Gastrocnemius medialis (tissue), 4 donors: ENCODE results near the gene RND2. TPM values are rescaled to one million over a fixed set of nuclear protein-coding genes. Genes with fewer than 3 reads are reported as not detected.
"Not testable (repeated sequence)": the region's sequence is repeated elsewhere in the genome, so short reads cannot be mapped to it uniquely, and the experiment has no call there.

Source experiments
- ATAC-seq, 2 donors: fragments of 150-250 bp; one replicate each; pipeline ENCODE4 v1.9.1; 2016
- DNase-seq, 2 donors: peaks; one replicate each; pipeline ENCODE4 v3.0.0-alpha.2; 2019
- H3K27ac ChIP-seq, 4 donors: fragments of 200-600 bp; sonication (generic); 1 replicate in 1 of 4; 2 replicates in 3 of 4; pipeline ENCODE4 v1.5.1; 2016 to 2018; ENCODE audit warnings: mild to moderate bottlenecking in 2 of 4, moderate library complexity in 1 of 4
- H3K27me3 ChIP-seq, 3 donors: fragments of 200-600 bp; sonication (generic) in 2 of 3; 1 replicate in 1 of 3; 2 replicates in 2 of 3; pipeline versions ENCODE4 v1.5.1 to v1.6.0; 2016 to 2019; ENCODE audit warnings: mild to moderate bottlenecking in 1 of 3, moderate library complexity in 1 of 3
- H3K36me3 ChIP-seq, 2 donors: fragments of 200-600 bp; sonication (generic) in 1 of 2; one replicate each; pipeline ENCODE4 v1.5.1; 2017 to 2018
- H3K4me1 ChIP-seq, 2 donors: fragments of 200-600 bp; sonication (generic) in 1 of 2; one replicate each; pipeline ENCODE4 v1.5.1; 2016 to 2017; ENCODE audit warnings: mild to moderate bottlenecking in 2 of 2
- H3K4me3 ChIP-seq, 4 donors: fragments of 200-600 bp; sonication (generic) in 3 of 4; 1 replicate in 1 of 4; 2 replicates in 3 of 4; pipeline ENCODE4 v1.5.1; 2016 to 2019; ENCODE audit warnings: mild to moderate bottlenecking in 2 of 4
- H3K9me3 ChIP-seq, 3 donors: fragments of 200-600 bp; sonication (generic) in 2 of 3; 1 replicate in 1 of 3; 2 replicates in 2 of 3; pipeline ENCODE4 v1.5.1; 2016 to 2019
- CTCF ChIP-seq, 5 experiments: fragments of 450-650 bp in 3 of 5; fragments of 200-600 bp in 2 of 5; sonication (generic) in 2 of 5; IDR thresholded peaks in 4 of 5; conservative IDR thresholded peaks in 1 of 5; 1 replicate in 4 of 5; 2 replicates in 1 of 5; pipeline ENCODE4 v1.5.1; 2016 to 2019; ENCODE audit warnings: antibody characterized with exemption in 5 of 5, mild to moderate bottlenecking in 3 of 5, moderate library complexity in 3 of 5
- POLR2A ChIP-seq, 2 donors: fragments of 450-650 bp; IDR thresholded peaks; one replicate each; pipeline ENCODE4 v1.6.1; 2017; ENCODE audit warnings: antibody characterized with exemption in 2 of 2, mild to moderate bottlenecking in 2 of 2, moderate library complexity in 2 of 2
- in situ Hi-C, 4 donors: fragments of 200-750 bp; cut with MboI; loops; one replicate each; pipeline versions ENCODE4 v1.15.0 to v1.8.0; 2017; ENCODE audit warnings: low sequenced_read_pairs in 4 of 4
- intact Hi-C: fragments of 100-400 bp; cut with DNase I; formaldehyde crosslinking; loops from one replicate; pipeline ENCODE4 v1.15.1; 2023; ENCODE audit warnings: low total_unique reads
- total RNA-seq, 4 donors: library from RNA; depleted of rRNA; stranded (reverse); fragments of >200 nt; gene quantifications; one replicate each; pipeline versions ENCODE4 v1.1.0 to v1.2.3, GENCODE V29; 2016

The RND2 gene
- total RNA-seq, 4 donors from 2014 or later = 0.04 to 0.10 (median 0.10) TPM; not detected in 1

- Histone ChIP-seq H3K4me3 (no peak overlapping the region), H3K27ac (no peak overlapping the region), H3K9me3 (no peaks in the 10 kb centered on the region), H3K27me3 (no peaks in the 10 kb centered on the region), H3K4me1 (no peaks in the 10 kb centered on the region), H3K36me3 (peaks cover 0 to 85% of the 10 kb centered on the region in 2 donors)
- intact Hi-C loops (loop anchor here (10.0 kb wide), 1 partner anchor 786 kb away; the partner anchor contains the start of gene DUSP3), in situ Hi-C loops (no loop called here)
- no peak for ATAC-seq
- TF ChIP-seq POLR2A (IDR thresholded peaks at IDR 0.05) = no peak
- no peak for TF ChIP-seq CTCF (IDR thresholded peaks at IDR 0.05 in 4 of 5, conservative IDR thresholded peaks at IDR 0.05 in 1 of 5)
- DNase-seq = no peak
Observed at GRCh38 chr17:42989141-42989540, 35.9 kb upstream of the RND2 start.

GRCh38 chr17:42989726-42990652, 35.0 kb upstream of the RND2 start:
- Histone ChIP-seq H3K4me3 (no peak overlapping the region), H3K4me1 (no peaks in the 10 kb centered on the region), H3K36me3 (peaks cover 0 to 84% of the 10 kb centered on the region in 2 donors), H3K27me3 (no peaks in the 10 kb centered on the region), H3K27ac (no peak overlapping the region), H3K9me3 (no peaks in the 10 kb centered on the region)
- in situ Hi-C loops (no loop called here), intact Hi-C loops (loop anchor here (10.0 kb wide), 2 partner anchors 325 to 785 kb away; partner anchors contain the start of gene DUSP3)
- TF ChIP-seq CTCF (IDR thresholded peaks at IDR 0.05 in 4 of 5, conservative IDR thresholded peaks at IDR 0.05 in 1 of 5) (no peak), POLR2A (IDR thresholded peaks at IDR 0.05) (no peak)
- ATAC-seq (no peak), DNase-seq (no peak)

GRCh38 chr17:42991471-42991870, 33.6 kb upstream of the RND2 start:
- in situ Hi-C loops = no loop called here
- ATAC-seq = no peak
- intact Hi-C loops = loop anchor here (10.0 kb wide), 1 partner anchor 323 kb away; no protein-coding TSS in a partner anchor

GRCh38 chr17:42992872-42993271, 32.2 kb upstream of the RND2 start:
- Histone ChIP-seq H3K36me3 (peaks cover 0 to 57% of the 10 kb centered on the region in 2 donors), H3K27ac (no peak overlapping the region), H3K9me3 (no peaks in the 10 kb centered on the region), H3K27me3 (no peaks in the 10 kb centered on the region), H3K4me1 (peaks cover 6% of the 10 kb centered on the region in 2 donors), H3K4me3 (no peak overlapping the region)
- intact Hi-C loops (loop anchor here (10.0 kb wide), 1 partner anchor 322 kb away; no protein-coding TSS in a partner anchor), in situ Hi-C loops (no loop called here)
- DNase-seq (no peak), ATAC-seq (no peak)
- TF ChIP-seq POLR2A (IDR thresholded peaks at IDR 0.05) (no peak), CTCF (IDR thresholded peaks at IDR 0.05 in 4 of 5, conservative IDR thresholded peaks at IDR 0.05 in 1 of 5) (no peak)

More at GRCh38 chr17:42991471-42991870, 33.6 kb upstream of the RND2 start:
- no peak overlapping the region for H3K27ac ChIP-seq
- peaks cover 0 to 71% of the 10 kb centered on the region in 2 donors for H3K36me3 ChIP-seq
- no peaks in the 10 kb centered on the region for H3K27me3 ChIP-seq
- no peaks in the 10 kb centered on the region for H3K4me1 ChIP-seq
- no peak for DNase-seq
- TF ChIP-seq POLR2A (IDR thresholded peaks at IDR 0.05) (no peak), CTCF (IDR thresholded peaks at IDR 0.05 in 4 of 5, conservative IDR thresholded peaks at IDR 0.05 in 1 of 5) (no peak)
- H3K9me3 ChIP-seq = no peaks in the 10 kb centered on the region
- H3K4me3 ChIP-seq = no peak overlapping the region

GRCh38 chr17:42993913-42994312, 31.1 kb upstream of the RND2 start:
- H3K27ac ChIP-seq, H3K9me3 ChIP-seq, H3K27me3 ChIP-seq, ATAC-seq, in situ Hi-C loops, DNase-seq, H3K4me3 ChIP-seq, H3K4me1 ChIP-seq: not testable (repeated sequence)
- peaks cover 0 to 47% of the 10 kb centered on the region in 2 donors for H3K36me3 ChIP-seq
- intact Hi-C loops = loop anchor here (10.0 kb wide), 1 partner anchor 321 kb away; no protein-coding TSS in a partner anchor
